Adrenal gland (tissue), 12 donors: ENCODE data around the gene TRPM5. TPM values are rescaled to one million over a fixed set of nuclear protein-coding genes. Genes with fewer than 3 reads are reported as not detected.

Source experiments
- DNase-seq, 7 donors: peaks; one replicate each; pipeline ENCODE4 v3.0.0-alpha.2; 2019 to 2020
- H3K27ac ChIP-seq, 5 donors: fragments of 200-600 bp; sonication (generic) in 4 of 5; 1 replicate in 3 of 5; 2 replicates in 2 of 5; pipeline versions ENCODE4 v1.5.1 to v1.8.0; 2016 to 2020; ENCODE audit warnings: mild to moderate bottlenecking in 1 of 5
- H3K27me3 ChIP-seq: fragments of 200-600 bp; 2 replicates; pipeline ENCODE4 v1.8.0; 2021
- H3K36me3 ChIP-seq, 2 donors: fragments of 200-600 bp; replicated peaks in 1 of 2; 1 replicate in 1 of 2; 2 replicates in 1 of 2; pipeline versions ENCODE4 v1.5.1 to v1.8.0; 2018 to 2022
- H3K4me1 ChIP-seq, 2 donors: fragments of 200-600 bp; replicated peaks in 1 of 2; 1 replicate in 1 of 2; 2 replicates in 1 of 2; pipeline versions ENCODE4 v1.5.1 to v1.8.0; 2018 to 2021
- H3K4me3 ChIP-seq, 4 donors: fragments of 200-600 bp; sonication (generic) in 3 of 4; one replicate each; pipeline ENCODE4 v1.5.1; 2016 to 2018
- H3K9me3 ChIP-seq, 3 donors: fragments of 200-600 bp; sonication (generic) in 1 of 3; replicated peaks in 1 of 3; 1 replicate in 2 of 3; 2 replicates in 1 of 3; pipeline versions ENCODE4 v1.5.1 to v1.8.0; 2016 to 2021
- CTCF ChIP-seq, 6 experiments: fragments of 450-650 bp in 4 of 6; fragments of 200-600 bp in 2 of 6; sonication (generic) in 1 of 6; IDR thresholded peaks; 1 replicate in 5 of 6; 2 replicates in 1 of 6; pipeline versions ENCODE4 v1.5.1 to v1.8.0; 2016 to 2021; ENCODE audit warnings: antibody characterized with exemption in 6 of 6, mild to moderate bottlenecking in 2 of 6, moderate library complexity in 1 of 6
- POLR2A ChIP-seq, 2 donors: fragments of 450-650 bp; IDR thresholded peaks; one replicate each; pipeline ENCODE4 v1.6.1; 2017; ENCODE audit warnings: antibody characterized with exemption in 2 of 2, mild to moderate bottlenecking in 2 of 2, moderate library complexity in 1 of 2
- WGBS, 4 donors: extraction: QIAGEN DNeasy Blood & Tissue Kit in 2 of 4; methylation state at CpG; one replicate each; pipeline versions ENCODE4 v1.1.5 to v1.1.7; 2013 to 2017; 5-methylcytosine and 5-hydroxymethylcytosine counted together
- intact Hi-C, 2 donors: fragments of 100-400 bp; cut with DNase I; formaldehyde crosslinking; loops; one replicate each; pipeline versions ENCODE4 v1.14.1 to v1.15.0; 2022 to 2023
- polyA plus RNA-seq, 3 donors: library from polyadenylated mRNA; stranded (reverse); fragments of 200-250 nt in 2 of 3; fragments of 350-450 nt in 1 of 3; fragmentation: Illumina TruSeq in 1 of 3; extraction: RNeasy Lipid Tissue Mini Kit (QIAGEN cat#74804) in 1 of 3; gene quantifications; one replicate each; pipeline ENCODE4 v1.2.3, GENCODE V29; 2013 to 2014
- total RNA-seq, 9 donors: library from RNA; depleted of rRNA in 4 of 9; stranded (reverse); fragments of >200 nt in 4 of 9; fragments of 120-200 nt in 1 of 9; fragmentation: NEBNext Ultra II Directional in 1 of 9; extraction: Animal tissue kit (Norgen Biotek cat#: 25700) in 1 of 9; gene quantifications; one replicate each; pipeline versions ENCODE4 v1.1.0 to v1.2.4, GENCODE V29; 2013 to 2023
- donor health status: healthy with polysubstance abuse.
- donor health status: Bipolar disorder and iron deficiency.
- donor health status: DM: yes; HTN: yes; CAD: no.
- donor health status: DM: no; HTN: no; CAD: no.
- donor health status: DM: no; HTN: no; CAD: no.
- donor health status: DM: yes; HTN: yes; CAD: no.

Gene TRPM5
- total and polyA plus RNA-seq, 12 donors: 0.11 to 7.4 (median 0.97) TPM; not detected in 1

- Histone ChIP-seq H3K36me3 (no peaks in the 10 kb centered on the region), H3K4me3 (no peak overlapping the region), H3K27ac (peak overlapping the region; percentile 1 to 84 (median 70)), H3K4me1 (peaks cover 43 to 71% of the 10 kb centered on the region in 2 donors), H3K27me3 (no peaks in the 10 kb centered on the region), H3K9me3 (no peaks in the 10 kb centered on the region)
- WGBS, 4 donors: 35 to 48% (median 41%) methylated on average over 3 of the region's 3 CpGs
- TF ChIP-seq CTCF (IDR thresholded peaks at IDR 0.05): no peak
- TF ChIP-seq POLR2A (IDR thresholded peaks at IDR 0.05): no peak
- intact Hi-C loops: no loop called here
- peak; percentile 43 to 79 (median 70) for DNase-seq
Observed at GRCh38 chr11:2477254-2477653, 32.9 kb upstream of the TRPM5 start.

- H3K4me3 ChIP-seq: no peak overlapping the region
- TF ChIP-seq CTCF (IDR thresholded peaks at IDR 0.05) (no peak), POLR2A (IDR thresholded peaks at IDR 0.05) (no peak)
- H3K9me3 ChIP-seq: no peaks in the 10 kb centered on the region
- 73 to 83% (median 75%) methylated on average over 16 to 17 of the region's 17 CpGs for whole genome bisulfite sequencing, 4 donors
- H3K4me1 ChIP-seq: peaks cover 26 to 61% of the 10 kb centered on the region in 2 donors
- H3K27ac ChIP-seq: peak overlapping the region in 4 of 5 donors; percentile 70 to 84 (median 76)
- DNase-seq: peak in 5 of 7 donors; percentile 20 to 62 (median 31)
- H3K27me3 ChIP-seq: no peaks in the 10 kb centered on the region
- intact Hi-C loops: no loop called here
- no peaks in the 10 kb centered on the region for H3K36me3 ChIP-seq
Observed at GRCh38 chr11:2475136-2475918, 31.0 kb upstream of the TRPM5 start.

GRCh38 chr11:2474059-2474901 is 30.0 kb upstream of the TRPM5 start:
- Histone ChIP-seq H3K36me3 (no peaks in the 10 kb centered on the region), H3K9me3 (no peaks in the 10 kb centered on the region), H3K27me3 (no peaks in the 10 kb centered on the region), H3K4me3 (no peak overlapping the region), H3K4me1 (peaks cover 26 to 58% of the 10 kb centered on the region in 2 donors), H3K27ac (peak overlapping the region in 4 of 5 donors; percentile 45 to 84 (median 76))
- WGBS, 4 donors: 58 to 76% (median 63%) methylated on average over 5 to 19 of the region's 19 CpGs
- peak; percentile 51 to 86 (median 65) for DNase-seq
- TF ChIP-seq POLR2A (IDR thresholded peaks at IDR 0.05) (no peak), CTCF (IDR thresholded peaks at IDR 0.05) (no peak)
- intact Hi-C loops: no loop called here
